HG02885 (cell line): ENCODE measurements around the gene AKT3.

Source experiments
- ATAC-seq: cut with Tn5 transposase; IDR thresholded peaks from one replicate; pipeline ENCODE4 v1.9.1; 2021; ENCODE audit warnings: mild to moderate bottlenecking; ENCODE audit not compliant: unreplicated experiment, poor library complexity

The AKT3 gene

GRCh38 chr1:243477731-243478290, 372.2 kb downstream of the AKT3 start:
- no peak for ATAC-seq

- no peak for ATAC-seq
Measured at GRCh38 chr1:243475966-243476365, 374.1 kb downstream of the AKT3 start.

GRCh38 chr1:243474906-243475305, 375.1 kb downstream of the AKT3 start:
- ATAC-seq: no peak

GRCh38 chr1:243474136-243474881, 375.7 kb downstream of the AKT3 start:
- no peak for ATAC-seq

- no peak for ATAC-seq
Measured at GRCh38 chr1:243473227-243474135, 376.6 kb downstream of the AKT3 start.

- peak; percentile 90 for ATAC-seq
Measured at GRCh38 chr1:243471754-243472745, 378.0 kb downstream of the AKT3 start.

- no peak for ATAC-seq
Measured at GRCh38 chr1:243471026-243471685, 378.9 kb downstream of the AKT3 start.

GRCh38 chr1:243470502-243470901, 379.5 kb downstream of the AKT3 start:
- no peak for ATAC-seq

GRCh38 chr1:243469497-243469896, 380.5 kb downstream of the AKT3 start:
- ATAC-seq: no peak

GRCh38 chr1:243465738-243466137, 384.3 kb downstream of the AKT3 start:
- ATAC-seq: peak; percentile 87

GRCh38 chr1:243465081-243465480, 385.0 kb downstream of the AKT3 start:
- no peak for ATAC-seq

- ATAC-seq: no peak
Measured at GRCh38 chr1:243462929-243463697, 386.9 kb downstream of the AKT3 start.

- no peak for ATAC-seq
Measured at GRCh38 chr1:243461700-243462099, 388.3 kb downstream of the AKT3 start.

- no peak for ATAC-seq
Measured at GRCh38 chr1:243459059-243459458, 391.0 kb downstream of the AKT3 start.

GRCh38 chr1:243457363-243457982, 392.6 kb downstream of the AKT3 start:
- ATAC-seq: no peak

GRCh38 chr1:243455760-243456651, 394.0 kb downstream of the AKT3 start:
- no peak for ATAC-seq

GRCh38 chr1:243454328-243454997, 395.6 kb downstream of the AKT3 start:
- no peak for ATAC-seq
